SHP77 treated with DMSO at 0.1 percent for 48 hours (cell line): ENCODE results near the gene PRR20D.
"Not testable (repeated sequence)": the region's sequence is repeated elsewhere in the genome, so short reads cannot be mapped to it uniquely, and the experiment has no call there.

ENCODE experiments used
- DNase-seq: peaks from one replicate; lab custom pipeline; 2025; lab: John Stamatoyannopoulos, UW

PRR20D gene

GRCh38 chr13:57160332-57160731 is at the start of gene PRR20D:
TSS of gene PRR20D (plus strand) at chr13:57160632. CDS start at chr13:57161019, 387 bp downstream.
- DNase-seq: not testable (repeated sequence)

GRCh38 chr13:57114945-57115344 is 45.5 kb upstream of the PRR20D start:
- no peak for DNase-seq

DNA sequence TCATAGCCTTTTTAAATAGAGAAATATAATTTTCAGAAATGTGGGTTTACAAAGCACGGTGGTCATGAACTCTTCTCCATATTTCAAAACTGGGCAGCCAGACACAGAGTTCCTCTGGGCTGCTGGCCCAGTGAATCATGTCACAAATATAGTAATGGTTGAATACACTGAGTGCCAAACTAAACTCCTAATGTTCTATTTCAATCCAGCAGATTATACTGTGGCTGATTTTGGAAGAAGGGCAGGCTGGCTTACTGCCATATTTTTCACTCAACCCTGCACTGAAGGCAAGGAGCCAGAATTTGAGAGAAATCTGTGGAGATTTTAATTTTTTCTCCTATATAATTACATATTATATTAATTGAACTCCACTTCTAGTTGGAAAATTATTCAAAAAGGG is 36.8 kb upstream of the PRR20D start:
- DNase-seq: no peak

- DNase-seq: no peak
Measured at GRCh38 chr13:57128909-57129308, 31.5 kb upstream of the PRR20D start.

GRCh38 chr13:57136093-57136492 is 24.3 kb upstream of the PRR20D start:
- no peak for DNase-seq

DNA sequence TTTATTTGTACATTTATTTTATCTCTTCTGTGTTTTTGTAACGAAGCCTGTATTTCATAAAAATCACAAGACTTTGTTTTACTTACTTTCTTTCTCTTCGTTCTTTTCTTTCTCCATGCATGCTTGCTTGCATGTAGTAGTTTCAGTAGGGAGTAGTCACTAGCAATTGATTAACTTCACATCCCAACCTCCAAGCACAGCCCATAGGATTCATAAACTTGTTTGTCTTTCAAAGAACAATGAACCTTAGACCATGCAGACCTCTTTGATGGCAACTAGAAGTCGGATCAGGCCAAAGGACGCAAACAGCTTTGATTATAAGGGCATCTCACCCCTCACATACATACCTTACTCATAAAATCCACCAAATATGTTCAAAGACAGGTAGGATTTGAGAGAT is 22.8 kb upstream of the PRR20D start:
- no peak for DNase-seq

DNA sequence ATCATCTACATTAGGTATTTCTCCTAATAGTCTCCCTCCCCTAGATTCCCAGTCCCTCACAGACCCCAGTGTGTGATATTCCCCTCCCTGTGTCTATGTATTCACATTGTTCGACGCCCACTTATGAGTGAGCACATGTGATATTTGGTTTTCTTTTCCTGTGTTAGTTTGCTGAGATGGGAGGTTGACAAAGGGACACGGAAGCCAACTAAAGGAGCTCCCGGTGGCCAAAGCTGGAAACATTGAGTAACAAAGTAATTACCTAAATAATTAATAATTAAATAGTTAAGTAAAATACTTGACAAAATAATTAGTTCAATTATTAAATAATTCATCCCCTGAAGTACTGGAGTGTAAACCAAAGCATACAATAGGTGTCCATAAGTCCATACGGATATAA is 21.4 kb upstream of the PRR20D start:
- DNase-seq: no peak

DNA sequence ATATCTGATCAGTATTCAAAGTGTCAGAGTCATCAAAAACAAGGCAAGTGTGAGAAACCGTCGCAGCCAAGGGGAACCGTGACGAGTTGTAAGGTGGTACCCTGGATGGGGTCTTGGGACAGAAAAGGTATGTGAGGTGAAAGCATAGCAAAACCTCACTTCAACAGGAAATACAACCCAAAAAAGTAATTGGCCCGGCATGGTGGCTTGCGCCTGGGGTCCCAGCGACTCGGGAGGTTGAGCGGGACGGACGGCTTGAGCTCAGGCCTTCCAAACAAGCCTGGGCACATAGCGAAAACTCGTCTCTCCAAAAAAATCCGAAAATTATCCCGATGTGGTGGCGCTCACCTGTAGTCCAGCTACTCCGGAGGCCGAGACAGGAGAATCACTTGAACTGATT is 20.7 kb upstream of the PRR20D start:
- DNase-seq: not testable (repeated sequence)

DNA sequence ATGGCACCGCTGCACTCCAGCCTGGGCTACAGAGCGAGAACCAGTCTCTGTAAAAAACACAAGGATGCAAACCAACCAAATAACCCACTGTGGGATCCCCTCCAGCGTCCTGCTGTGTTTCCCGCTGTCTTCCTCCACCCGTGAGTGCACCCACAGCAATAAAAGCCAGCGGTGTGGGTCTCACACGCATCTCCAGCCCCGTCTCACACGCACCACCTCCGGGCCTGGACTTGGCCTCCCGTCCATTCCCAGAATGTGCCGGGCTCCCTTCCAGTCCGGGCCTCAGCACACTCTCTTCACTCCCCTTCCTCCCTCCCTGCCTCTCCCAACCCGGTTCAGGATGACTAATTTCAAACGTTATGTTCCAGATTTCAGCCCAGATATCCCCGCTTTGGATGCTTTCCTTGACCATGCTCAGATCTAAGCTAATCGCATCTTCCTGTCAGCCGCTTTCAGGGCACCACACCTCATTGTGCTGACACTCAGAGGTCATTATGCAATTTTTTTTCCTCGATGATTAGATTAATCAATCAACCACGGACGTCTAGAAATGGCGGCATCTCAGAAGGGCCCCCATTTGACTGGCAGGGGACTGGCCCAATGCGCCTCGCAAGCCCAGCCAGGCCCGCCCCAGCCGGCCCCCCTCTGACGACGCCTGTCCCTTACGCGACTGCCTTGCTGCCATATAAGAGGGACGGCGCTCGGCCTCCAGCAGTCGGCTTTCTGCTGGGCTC is 20.0 kb upstream of the PRR20D start, which contains the start of gene PRR20A:
TSS of gene PRR20A (plus strand) at position 684 of the 734 bp plus-strand sequence. CDS start 387 bp downstream, outside the sequence.
- DNase-seq: not testable (repeated sequence)

DNA sequence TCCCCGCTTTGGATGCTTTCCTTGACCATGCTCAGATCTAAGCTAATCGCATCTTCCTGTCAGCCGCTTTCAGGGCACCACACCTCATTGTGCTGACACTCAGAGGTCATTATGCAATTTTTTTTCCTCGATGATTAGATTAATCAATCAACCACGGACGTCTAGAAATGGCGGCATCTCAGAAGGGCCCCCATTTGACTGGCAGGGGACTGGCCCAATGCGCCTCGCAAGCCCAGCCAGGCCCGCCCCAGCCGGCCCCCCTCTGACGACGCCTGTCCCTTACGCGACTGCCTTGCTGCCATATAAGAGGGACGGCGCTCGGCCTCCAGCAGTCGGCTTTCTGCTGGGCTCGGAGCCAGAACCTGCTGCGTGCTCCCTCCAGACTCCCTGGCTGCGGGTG is 13.2 kb upstream of the PRR20D start, which contains the start of gene PRR20B:
TSS of gene PRR20B (plus strand) at position 301 of the 400 bp plus-strand sequence. CDS start 387 bp downstream, outside the sequence.
- DNase-seq: not testable (repeated sequence)

GRCh38 chr13:57148106-57148505 is 12.3 kb upstream of the PRR20D start:
- not testable (repeated sequence) for DNase-seq

DNA sequence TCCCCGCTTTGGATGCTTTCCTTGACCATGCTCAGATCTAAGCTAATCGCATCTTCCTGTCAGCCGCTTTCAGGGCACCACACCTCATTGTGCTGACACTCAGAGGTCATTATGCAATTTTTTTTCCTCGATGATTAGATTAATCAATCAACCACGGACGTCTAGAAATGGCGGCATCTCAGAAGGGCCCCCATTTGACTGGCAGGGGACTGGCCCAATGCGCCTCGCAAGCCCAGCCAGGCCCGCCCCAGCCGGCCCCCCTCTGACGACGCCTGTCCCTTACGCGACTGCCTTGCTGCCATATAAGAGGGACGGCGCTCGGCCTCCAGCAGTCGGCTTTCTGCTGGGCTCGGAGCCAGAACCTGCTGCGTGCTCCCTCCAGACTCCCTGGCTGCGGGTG is 6.7 kb upstream of the PRR20D start, which contains the start of gene PRR20C:
TSS of gene PRR20C (plus strand) at position 301 of the 400 bp plus-strand sequence. CDS start 387 bp downstream, outside the sequence.
- not testable (repeated sequence) for DNase-seq

- not testable (repeated sequence) for DNase-seq
Measured at GRCh38 chr13:57166897-57167296, 6.5 kb downstream of the PRR20D start, which contains the start of gene PRR20E. TSS of gene PRR20E (plus strand) at chr13:57167197. CDS start at chr13:57167584, 387 bp downstream.

DNA sequence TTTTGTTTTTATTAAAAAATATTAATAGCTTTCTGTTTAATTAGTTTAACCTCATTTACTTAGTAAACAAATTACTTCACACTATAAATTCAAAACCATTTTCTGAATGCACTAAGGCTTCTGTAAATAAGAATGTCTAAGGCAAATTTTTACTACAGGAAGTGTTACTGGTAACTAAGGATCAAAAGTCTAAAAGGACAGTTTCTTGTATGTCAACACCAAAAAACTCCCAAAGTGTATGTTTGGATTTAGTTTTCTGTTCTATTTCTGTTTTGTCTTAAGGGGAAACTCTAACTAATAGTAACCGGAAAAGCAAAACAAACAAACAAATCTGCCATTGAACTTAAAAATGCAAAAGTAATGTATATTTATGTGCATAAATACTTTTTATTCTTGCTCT is 31.2 kb downstream of the PRR20D start:
- DNase-seq: no peak

- DNase-seq: no peak
Measured at GRCh38 chr13:57212989-57213388, 52.6 kb downstream of the PRR20D start.
